Endothelial cell of umbilical vein (primary cell): ENCODE measurements around the gene FARP2. TPM values are rescaled to one million over a fixed set of nuclear protein-coding genes. Genes with fewer than 3 reads are reported as not detected.
A peak's percentile ranks its signal among the peaks of the same experiment; 100 is the strongest.
"Not testable (repeated sequence)": the region's sequence is repeated elsewhere in the genome, so short reads cannot be mapped to it uniquely, and the experiment has no call there.

ENCODE experiments used
- BruUV-seq: library from RNA; stranded (reverse); fragments of 400-500 nt; replicated peaks from 2 replicates; lab custom pipeline; 2021; lab: Mats Ljungman, UMichigan
- CTCF ChIA-PET: fragments of 300-600, 350-600 bp; sonication (Branson Sonifier 250); formaldehyde crosslinking; loops from one replicate; lab custom pipeline; 2021; ENCODE audit warnings: antibody characterized with exemption, inconsistent platforms; lab: Charles Lee
- POLR2A ChIA-PET: fragments of 300-600, 350-600 bp; sonication (Branson Sonifier 250); formaldehyde crosslinking; loops from one replicate; lab custom pipeline; 2021; ENCODE audit warnings: antibody characterized with exemption, inconsistent platforms; lab: Charles Lee
- DNase-seq: peaks from one replicate; pipeline ENCODE4 v3.0.0-alpha.2; 2011; ENCODE audit warnings: low read depth, low spot score
- FAIRE-seq: peaks from 2 replicates; lab custom pipeline; 2011; peaks lifted over from hg19 to GRCh38; lab: Jason Lieb, UNC
- H2AFZ ChIP-seq: 2 replicates; pipeline ENCODE4 v1.6.0; 2012; ENCODE audit warnings: low read depth, low read length, control low read depth, inconsistent platforms
- H3K27ac ChIP-seq: 2 replicates; pipeline ENCODE4 v1.5.1; 2011; ENCODE audit warnings: low read depth, mild to moderate bottlenecking, control low read depth, low read length, moderate library complexity; ENCODE audit not compliant: insufficient read depth
- H3K27me3 ChIP-seq, 2 experiments: 2 replicates each; pipeline versions ENCODE4 v1.6.0 to v1.6.1; 2011; ENCODE audit warnings: low read length in 2 of 2, mixed read lengths in 1 of 2; ENCODE audit not compliant: control insufficient read depth in 2 of 2, insufficient read depth in 2 of 2
- H3K36me3 ChIP-seq, 2 experiments: 2 replicates in 1 of 2; 3 replicates in 1 of 2; pipeline ENCODE4 v1.5.1; 2011; ENCODE audit warnings: low read length in 2 of 2, mild to moderate bottlenecking in 1 of 2, moderate library complexity in 1 of 2; ENCODE audit not compliant: control insufficient read depth in 2 of 2, insufficient read depth in 2 of 2; ENCODE audit errors: extremely low read depth in 1 of 2
- H3K4me1 ChIP-seq: 3 replicates; pipeline ENCODE4 v1.5.1; 2011; ENCODE audit warnings: mild to moderate bottlenecking, low read length; ENCODE audit not compliant: control insufficient read depth, insufficient read depth; ENCODE audit errors: extremely low read depth
- H3K4me2 ChIP-seq: 2 replicates; pipeline ENCODE4 v1.6.1; 2011; ENCODE audit warnings: low read length, control low read depth, mixed read lengths; ENCODE audit not compliant: insufficient read depth
- H3K4me3 ChIP-seq, 3 experiments: fragments of 200-600 bp in 1 of 3; sonication (generic), shearing (Covaris generic) in 1 of 3; replicated peaks in 1 of 3; 2 replicates each; pipeline ENCODE4 v1.5.1; 2011 to 2016; ENCODE audit warnings: control low read depth in 3 of 3, low read length in 3 of 3, mild to moderate bottlenecking in 2 of 3, inconsistent platforms in 1 of 3, low read depth in 1 of 3, moderate library complexity in 1 of 3; ENCODE audit not compliant: insufficient read depth in 1 of 3
- H3K79me2 ChIP-seq: 2 replicates; pipeline ENCODE4 v1.6.0; 2012; ENCODE audit warnings: low read length, inconsistent platforms; ENCODE audit not compliant: control insufficient read depth, insufficient read depth
- H3K9ac ChIP-seq: replicated peaks from 2 replicates; pipeline ENCODE3; 2011; ENCODE audit warnings: low read length, control low read depth; ENCODE audit not compliant: insufficient read depth; ENCODE audit errors: extremely low read depth
- H3K9me1 ChIP-seq: replicated peaks from 3 replicates; pipeline ENCODE4 v1.6.0; 2011; ENCODE audit warnings: mild to moderate bottlenecking, low read length; ENCODE audit not compliant: control insufficient read depth, insufficient read depth; ENCODE audit errors: extremely low read depth
- H3K9me3 ChIP-seq: replicated peaks from 2 replicates; pipeline ENCODE4 v1.5.1; 2012; ENCODE audit warnings: low read length, inconsistent platforms; ENCODE audit not compliant: control insufficient read depth, insufficient read depth
- H4K20me1 ChIP-seq: replicated peaks from 2 replicates; pipeline ENCODE3; 2011; ENCODE audit warnings: mild to moderate bottlenecking, low read length; ENCODE audit not compliant: control insufficient read depth, insufficient read depth; ENCODE audit errors: extremely low read depth
- CTCF ChIP-seq, 2 donors: IDR thresholded peaks; 1 replicate in 1 of 2; 2 replicates in 1 of 2; pipeline ENCODE4 v1.5.1; 2011; ENCODE audit warnings: low read length in 2 of 2, mild to moderate bottlenecking in 2 of 2, moderate library complexity in 2 of 2, control low read depth in 1 of 2, inconsistent platforms in 1 of 2, low read depth in 1 of 2; ENCODE audit not compliant: insufficient read depth in 1 of 2; ENCODE audit errors: extremely low read depth in 1 of 2
- EZH2 ChIP-seq: IDR thresholded peaks from 2 replicates; pipeline ENCODE4 v1.6.1; 2012; ENCODE audit warnings: borderline replicate concordance, low read depth, mild to moderate bottlenecking, moderate library complexity, low read length, inconsistent platforms; ENCODE audit not compliant: severe bottlenecking
- FOS ChIP-seq: IDR thresholded peaks from 2 replicates; pipeline ENCODE4 v1.6.1; 2011; ENCODE audit warnings: mild to moderate bottlenecking, low read length, moderate library complexity, borderline replicate concordance; ENCODE audit not compliant: insufficient read depth
- GATA2 ChIP-seq: IDR thresholded peaks from 2 replicates; pipeline ENCODE4 v1.7.0; 2011; ENCODE audit warnings: low read depth, mild to moderate bottlenecking, moderate library complexity, mixed read lengths, low read length; ENCODE audit not compliant: insufficient read length, insufficient read depth
- JUN ChIP-seq: IDR thresholded peaks from 2 replicates; pipeline ENCODE4 v1.6.1; 2011; ENCODE audit warnings: borderline replicate concordance, low read depth; ENCODE audit not compliant: insufficient read length, insufficient read depth
- MYC ChIP-seq: IDR thresholded peaks from one replicate; pipeline ENCODE4 v1.6.1; 2011; ENCODE audit warnings: mild to moderate bottlenecking, low read depth, low read length
- POLR2A ChIP-seq: IDR thresholded peaks from 2 replicates; pipeline ENCODE4 v1.6.1; 2012; ENCODE audit warnings: low read depth, mild to moderate bottlenecking, control low read depth, low read length
- POLR2AphosphoS5 ChIP-seq: IDR thresholded peaks from 2 replicates; pipeline ENCODE4 v1.6.1; 2012; ENCODE audit warnings: low read depth, mild to moderate bottlenecking, control low read depth, low read length, moderate library complexity; ENCODE audit not compliant: insufficient read depth
- dilution Hi-C: fragments of 300-500 bp; cut with MboI; formaldehyde crosslinking; loops from one replicate; pipeline ENCODE4 v1.15.0; 2019; ENCODE audit warnings: low sequenced_read_pairs; ENCODE audit not compliant: extremely low pct_ligation_motif_present
- intact Hi-C: fragments of 100-400 bp; cut with micrococcal nuclease; formaldehyde crosslinking; loops from one replicate; pipeline ENCODE4 v1.10.0; 2022
- polyA plus RNA-seq, 4 experiments: library from polyadenylated mRNA; depleted of rRNA in 3 of 4; stranded (reverse) in 3 of 4; unstranded in 1 of 4; fragments of >200 nt; gene quantifications; 2 replicates each; pipeline versions ENCODE4 v1.2.1 to v1.2.3, GENCODE V29; 2011 to 2012; ENCODE audit warnings: missing spikeins in 1 of 4
- total RNA-seq: library from RNA; stranded (reverse); gene quantifications from 2 replicates; pipeline ENCODE4 v1.2.3, GENCODE V29; 2021
- TF ChIP-seq, protein P1 (sequence below): IDR thresholded peaks from 2 replicates; pipeline ENCODE4 v1.6.1; 2011; ENCODE audit not compliant: insufficient read depth, insufficient read length

Gene FARP2
- total and polyA plus RNA-seq, 2 donors (not counting 3 experiments of a cell fraction or from before 2014, with no cell fraction given): 15.3 to 45.3 TPM

DNA sequence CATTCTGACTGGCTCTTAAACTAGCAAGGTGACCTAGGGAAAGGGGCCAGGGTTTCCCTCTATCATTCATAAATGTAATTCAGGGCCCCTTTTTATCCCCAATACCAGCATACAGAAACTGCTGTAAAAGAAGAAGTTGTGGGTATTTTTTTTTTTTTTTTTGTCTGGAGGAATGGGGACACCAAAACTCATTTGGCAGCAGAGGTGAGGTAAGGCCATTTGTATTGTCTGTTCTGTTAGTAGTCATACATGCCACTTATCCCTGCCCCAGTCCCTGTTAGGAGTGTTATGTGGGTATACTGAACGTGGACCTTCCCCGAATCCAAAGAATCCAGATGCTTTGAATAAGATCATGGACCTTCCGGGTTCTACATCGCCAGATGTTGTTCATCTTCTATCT lies 38.7 kb upstream of the FARP2 start:
- dilution Hi-C loops (no loop called here), intact Hi-C loops (loop anchor here (5.0 to 10.0 kb wide), 3 partner anchors 385 to 755 kb away; partner anchors contain the start of genes DUSP28 and ING5)
- Histone ChIP-seq H3K36me3 (no peaks in the 10 kb centered on the region), H3K4me1 (peaks cover 56% of the 10 kb centered on the region), H4K20me1 (peaks cover 10% of the 10 kb centered on the region), H3K9ac (peak overlapping the region; percentile 77), H3K9me1 (no peaks in the 10 kb centered on the region), H3K4me3 (peak overlapping the region; percentile 35 to 93 (median 92)), H3K27ac (peak overlapping the region; percentile 36), H2AFZ (no peak overlapping the region), H3K4me2 (peak overlapping the region; percentile 96), H3K9me3 (no peaks in the 10 kb centered on the region), H3K27me3 (no peaks in the 10 kb centered on the region), H3K79me2 (peaks cover 89% of the 10 kb centered on the region)
- POLR2A ChIA-PET: no interaction called here
- CTCF ChIA-PET: interaction anchor here (1.8 kb wide), 1 partner anchor 42 kb away, joined by 4 read pairs; no protein-coding TSS in a partner anchor
- DNase-seq (no peak), FAIRE-seq (no peak)
- no TSS peak for BruUV-seq
- no peak for TF ChIP-seq JUN
- no peak for TF ChIP-seq EZH2
- no peak for TF ChIP-seq GATA2
- TF ChIP-seq MYC: no peak
- TF ChIP-seq FOS: no peak
- TF ChIP-seq POLR2A: no peak
- TF ChIP-seq, protein P1, sequence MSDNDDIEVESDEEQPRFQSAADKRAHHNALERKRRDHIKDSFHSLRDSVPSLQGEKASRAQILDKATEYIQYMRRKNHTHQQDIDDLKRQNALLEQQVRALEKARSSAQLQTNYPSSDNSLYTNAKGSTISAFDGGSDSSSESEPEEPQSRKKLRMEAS: no peak
- TF ChIP-seq CTCF (IDR thresholded peaks at IDR 0.05; ENCODE audit: extremely low read depth in 1 of 2, insufficient read depth in 1 of 2, low read depth in 1 of 2, low read length in 2 of 2): no peak
- no peak for TF ChIP-seq POLR2AphosphoS5

DNA sequence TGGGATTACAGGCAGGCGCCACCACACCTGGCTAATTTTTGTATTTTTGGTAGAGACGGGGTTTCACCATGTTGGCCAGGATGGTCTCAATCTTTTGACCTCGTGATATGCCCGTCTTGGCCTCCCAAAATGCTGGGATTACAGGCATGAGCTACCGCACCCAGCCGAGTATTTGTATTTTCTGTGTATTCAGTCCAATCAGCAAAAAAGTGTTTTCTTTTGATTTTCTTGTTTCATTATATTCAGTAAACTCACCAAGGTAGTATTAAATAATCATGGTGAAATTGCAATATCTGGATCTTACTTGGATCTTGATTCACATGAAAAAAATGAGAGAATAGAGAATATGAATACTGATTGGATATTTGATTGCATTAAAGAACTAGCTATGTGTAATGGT lies 37.3 kb upstream of the FARP2 start:
- H4K20me1 ChIP-seq: peaks cover 10% of the 10 kb centered on the region
- H3K27ac ChIP-seq, H2AFZ ChIP-seq, CTCF ChIA-PET, H3K9me1 ChIP-seq, H3K9me3 ChIP-seq, DNase-seq, dilution Hi-C loops, BruUV-seq, H3K4me3 ChIP-seq, POLR2A ChIA-PET, H3K36me3 ChIP-seq, H3K9ac ChIP-seq, FAIRE-seq, H3K27me3 ChIP-seq: not testable (repeated sequence)
- intact Hi-C loops: loop anchor here (5.0 to 10.0 kb wide), 3 partner anchors 383 to 757 kb away; partner anchors contain the start of genes DUSP28 and ING5
- peak overlapping the region; percentile 52 for H3K4me2 ChIP-seq
- H3K4me1 ChIP-seq: peaks cover 57% of the 10 kb centered on the region
- H3K79me2 ChIP-seq: peaks cover 89% of the 10 kb centered on the region
